Mammary microvascular endothelial cell (primary cell): ENCODE results near the gene CHRDL1. TPM values are rescaled to one million over a fixed set of nuclear protein-coding genes. Genes with fewer than 3 reads are reported as not detected.

ENCODE experiments used
- total RNA-seq: library from RNA; depleted of rRNA; stranded (reverse); fragments of >200 nt; gene quantifications from 2 replicates; pipeline ENCODE4 v1.2.3, GENCODE V29; 2015

CHRDL1 gene, protein sequence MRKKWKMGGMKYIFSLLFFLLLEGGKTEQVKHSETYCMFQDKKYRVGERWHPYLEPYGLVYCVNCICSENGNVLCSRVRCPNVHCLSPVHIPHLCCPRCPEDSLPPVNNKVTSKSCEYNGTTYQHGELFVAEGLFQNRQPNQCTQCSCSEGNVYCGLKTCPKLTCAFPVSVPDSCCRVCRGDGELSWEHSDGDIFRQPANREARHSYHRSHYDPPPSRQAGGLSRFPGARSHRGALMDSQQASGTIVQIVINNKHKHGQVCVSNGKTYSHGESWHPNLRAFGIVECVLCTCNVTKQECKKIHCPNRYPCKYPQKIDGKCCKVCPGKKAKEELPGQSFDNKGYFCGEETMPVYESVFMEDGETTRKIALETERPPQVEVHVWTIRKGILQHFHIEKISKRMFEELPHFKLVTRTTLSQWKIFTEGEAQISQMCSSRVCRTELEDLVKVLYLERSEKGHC
- total RNA-seq, result not detected in 2 replicates

DNA sequence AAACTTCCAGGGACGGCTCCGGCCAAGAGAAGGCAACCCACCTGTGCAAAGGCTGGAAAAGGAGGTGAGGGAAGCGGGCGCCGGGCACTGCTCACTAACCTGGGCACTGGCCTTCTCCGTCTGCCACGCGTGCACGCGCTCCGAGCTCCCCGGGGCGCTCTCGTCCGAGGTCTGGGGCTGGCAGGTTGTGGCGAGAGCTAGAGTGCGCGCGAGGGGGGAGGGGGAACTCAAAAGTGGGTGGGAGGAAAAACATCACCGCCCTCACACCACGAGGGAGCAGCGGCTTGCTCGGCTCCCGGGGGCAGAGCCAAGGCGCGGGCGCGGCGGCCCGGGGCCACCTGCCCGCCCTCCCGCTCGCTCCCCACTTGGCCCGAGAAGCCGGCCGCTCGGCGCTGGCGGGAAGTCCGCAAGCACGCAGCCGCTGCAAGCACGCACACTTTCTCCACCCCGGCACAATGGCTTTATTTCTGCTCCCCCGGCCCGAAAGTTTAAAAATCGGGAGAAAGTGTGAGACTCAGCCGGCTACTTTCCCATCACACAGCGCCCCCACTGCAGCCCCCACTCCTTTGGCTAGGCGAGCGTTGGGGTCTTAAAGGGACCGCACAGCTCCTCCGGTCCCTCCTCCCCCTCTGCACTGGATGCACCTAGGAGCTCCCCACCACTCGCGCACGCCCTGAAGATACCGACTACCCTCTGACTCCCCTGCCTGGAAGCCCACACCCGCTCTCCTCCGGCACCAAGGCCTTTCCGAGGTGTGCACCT is at the start of gene CHRDL1:
Gene CHRDL1 (minus strand): TSS at position 173 of the 762 bp plus-strand sequence. CDS start 3,636 bp downstream, outside the sequence.

